Suprapubic skin (tissue), 4 donors: ENCODE results near the gene ANKRD11. TPM values are rescaled to one million over a fixed set of nuclear protein-coding genes. Genes with fewer than 3 reads are reported as not detected.

Source experiments
- DNase-seq, 2 donors: peaks; one replicate each; pipeline ENCODE4 v3.0.0-alpha.2; 2019; ENCODE audit warnings: low spot score in 2 of 2
- H3K27ac ChIP-seq: fragments of 200-600 bp; sonication (generic); one replicate; pipeline ENCODE4 v1.5.1; 2019
- H3K27me3 ChIP-seq: fragments of 200-600 bp; sonication (generic); one replicate; pipeline ENCODE4 v1.5.1; 2019
- H3K36me3 ChIP-seq: fragments of 200-600 bp; sonication (generic); one replicate; pipeline ENCODE4 v1.5.1; 2019
- H3K4me1 ChIP-seq: fragments of 200-600 bp; sonication (generic); one replicate; pipeline ENCODE4 v1.5.1; 2019
- H3K4me3 ChIP-seq: fragments of 200-600 bp; sonication (generic); one replicate; pipeline ENCODE4 v1.5.1; 2019; ENCODE audit warnings: mild to moderate bottlenecking
- H3K9me3 ChIP-seq: fragments of 200-600 bp; sonication (generic); one replicate; pipeline ENCODE4 v1.5.1; 2019
- CTCF ChIP-seq, 2 donors: fragments of 200-600 bp in 1 of 2; fragments of 450-650 bp in 1 of 2; sonication (generic) in 1 of 2; IDR thresholded peaks; one replicate each; pipeline ENCODE4 v1.5.1; 2016 to 2019; ENCODE audit warnings: antibody characterized with exemption in 2 of 2, mild to moderate bottlenecking in 1 of 2, moderate library complexity in 1 of 2
- EP300 ChIP-seq: sonication (generic); formaldehyde crosslinking; IDR thresholded peaks from one replicate; pipeline ENCODE4 v1.6.1; 2017; ENCODE audit warnings: antibody characterized with exemption
- POLR2A ChIP-seq, 2 donors: fragments of 450-650 bp; IDR thresholded peaks; one replicate each; pipeline ENCODE4 v1.6.1; 2017; ENCODE audit warnings: antibody characterized with exemption in 2 of 2, mild to moderate bottlenecking in 2 of 2, moderate library complexity in 2 of 2
- POLR2AphosphoS5 ChIP-seq, 3 donors: sonication (generic); formaldehyde crosslinking; IDR thresholded peaks; one replicate each; pipeline ENCODE4 v1.6.1; 2017; ENCODE audit warnings: antibody characterized with exemption in 3 of 3
- WGBS: methylation state at CpG from one replicate; pipeline ENCODE4 v1.1.5; 2018; 5-methylcytosine and 5-hydroxymethylcytosine counted together
- total RNA-seq, 4 donors: library from RNA; depleted of rRNA; stranded (reverse); fragments of >200 nt; gene quantifications; one replicate each; pipeline ENCODE4 v1.1.0, GENCODE V29; 2016

Gene ANKRD11
- total RNA-seq, 4 donors from 2014 or later, result 85.4 to 212 (median 127) TPM

- TF ChIP-seq POLR2A (IDR thresholded peaks at IDR 0.05) (no peak), CTCF (IDR thresholded peaks at IDR 0.05) (no peak), EP300 (no peak), POLR2AphosphoS5 (IDR thresholded peaks at IDR 0.05) (no peak)
- 83% methylated on average over 20 of the region's 20 CpGs for whole genome bisulfite sequencing
- Histone ChIP-seq H3K4me3 (no peak overlapping the region), H3K36me3 (peaks cover 91% of the 10 kb centered on the region), H3K4me1 (no peaks in the 10 kb centered on the region), H3K27ac (no peak overlapping the region), H3K27me3 (no peaks in the 10 kb centered on the region), H3K9me3 (no peaks in the 10 kb centered on the region)
- DNase-seq, result no peak
Measured at GRCh38 chr16:89525146-89525913, 35.0 kb upstream of the ANKRD11 start.

GRCh38 chr16:89523680-89524344 is 33.5 kb upstream of the ANKRD11 start:
- no peaks in the 10 kb centered on the region for H3K4me1 ChIP-seq
- H3K27me3 ChIP-seq, result no peaks in the 10 kb centered on the region
- H3K9me3 ChIP-seq, result no peaks in the 10 kb centered on the region
- no peak overlapping the region for H3K27ac ChIP-seq
- H3K36me3 ChIP-seq, result peaks cover 87% of the 10 kb centered on the region
- WGBS, result 86% methylated on average over 30 of the region's 32 CpGs
- no peak for DNase-seq
- TF ChIP-seq POLR2AphosphoS5 (IDR thresholded peaks at IDR 0.05) (no peak), POLR2A (IDR thresholded peaks at IDR 0.05) (no peak), EP300 (no peak), CTCF (IDR thresholded peaks at IDR 0.05) (no peak)
- H3K4me3 ChIP-seq, result no peak overlapping the region

GRCh38 chr16:89522287-89522686 is 31.9 kb upstream of the ANKRD11 start:
- no peaks in the 10 kb centered on the region for H3K27me3 ChIP-seq
- no peak overlapping the region for H3K4me3 ChIP-seq
- H3K36me3 ChIP-seq, result peaks cover 88% of the 10 kb centered on the region
- H3K27ac ChIP-seq, result no peak overlapping the region
- H3K9me3 ChIP-seq, result no peaks in the 10 kb centered on the region
- DNase-seq, result no peak
- WGBS, result 94% methylated on average over 31 of the region's 31 CpGs
- no peaks in the 10 kb centered on the region for H3K4me1 ChIP-seq
- TF ChIP-seq EP300 (no peak), CTCF (IDR thresholded peaks at IDR 0.05) (no peak), POLR2A (IDR thresholded peaks at IDR 0.05) (no peak)

- Histone ChIP-seq H3K4me3 (no peak overlapping the region), H3K27me3 (no peaks in the 10 kb centered on the region), H3K36me3 (peaks cover 87% of the 10 kb centered on the region), H3K27ac (no peak overlapping the region), H3K9me3 (no peaks in the 10 kb centered on the region), H3K4me1 (no peaks in the 10 kb centered on the region)
- DNase-seq, result no peak
- TF ChIP-seq POLR2AphosphoS5 (IDR thresholded peaks at IDR 0.05), result no peak
- no peak for TF ChIP-seq EP300
- TF ChIP-seq POLR2A (IDR thresholded peaks at IDR 0.05), result no peak
- no peak for TF ChIP-seq CTCF (IDR thresholded peaks at IDR 0.05)
- 86% methylated on average over 15 of the region's 15 CpGs for WGBS
Measured at GRCh38 chr16:89519881-89520280, 29.5 kb upstream of the ANKRD11 start.

GRCh38 chr16:89517128-89517527 is 26.8 kb upstream of the ANKRD11 start:
- no peak for TF ChIP-seq CTCF (IDR thresholded peaks at IDR 0.05)
- TF ChIP-seq EP300, result no peak
- TF ChIP-seq POLR2AphosphoS5 (IDR thresholded peaks at IDR 0.05), result no peak
- no peak for TF ChIP-seq POLR2A (IDR thresholded peaks at IDR 0.05)
- Histone ChIP-seq H3K4me1 (no peaks in the 10 kb centered on the region), H3K27me3 (no peaks in the 10 kb centered on the region), H3K4me3 (no peak overlapping the region), H3K9me3 (no peaks in the 10 kb centered on the region), H3K36me3 (peaks cover 84% of the 10 kb centered on the region), H3K27ac (no peak overlapping the region)
- no peak for DNase-seq
- WGBS, result 73% methylated on average over 4 of the region's 9 CpGs
